ENCODE measurements around the gene SLC39A6. TPM values are rescaled to one million over a fixed set of nuclear protein-coding genes. Genes with fewer than 3 reads are reported as not detected.

Gene SLC39A6
- total RNA-seq, 3 donors from 2014 or later = 6.6 to 23.3 (median 10.3) TPM

GRCh38 chr18:36114738-36115137, 14.4 kb downstream of the SLC39A6 start:
- no peak for TF ChIP-seq CTCF (IDR thresholded peaks at IDR 0.05)
- no peaks in the 10 kb centered on the region for H3K9me3 ChIP-seq
- DNase-seq = no peak
- no peak for ATAC-seq
- H3K36me3 ChIP-seq (ENCODE audit: low read depth) = no peaks in the 10 kb centered on the region
- intact Hi-C loops (cut with DNase I, micrococcal nuclease) = no loop called here
- H3K4me3 ChIP-seq = no peak overlapping the region
- H3K4me1 ChIP-seq (ENCODE audit: low read depth) = no peaks in the 10 kb centered on the region

- Histone ChIP-seq H3K4me1 (ENCODE audit: low read depth) (no peaks in the 10 kb centered on the region), H3K36me3 (ENCODE audit: low read depth) (no peaks in the 10 kb centered on the region), H3K4me3 (no peak overlapping the region), H3K9me3 (no peaks in the 10 kb centered on the region)
- intact Hi-C loops (cut with DNase I, micrococcal nuclease) = no loop called here
- no peak for ATAC-seq
- no peak for DNase-seq
- TF ChIP-seq CTCF (IDR thresholded peaks at IDR 0.05) = no peak
These were observed 14.9 kb downstream of the SLC39A6 start for GRCh38 chr18:36114251-36114650.

- H3K4me3 ChIP-seq = no peak overlapping the region
- H3K4me1 ChIP-seq (ENCODE audit: low read depth) = no peaks in the 10 kb centered on the region
- DNase-seq (no peak), ATAC-seq (no peak)
- no peaks in the 10 kb centered on the region for H3K9me3 ChIP-seq
- TF ChIP-seq CTCF (IDR thresholded peaks at IDR 0.05) = no peak
- H3K36me3 ChIP-seq (ENCODE audit: low read depth) = no peaks in the 10 kb centered on the region
- intact Hi-C loops (cut with DNase I, micrococcal nuclease) = no loop called here
These were observed 16.8 kb downstream of the SLC39A6 start for GRCh38 chr18:36112302-36112701.

- no peaks in the 10 kb centered on the region for H3K36me3 ChIP-seq (ENCODE audit: low read depth)
- TF ChIP-seq CTCF (IDR thresholded peaks at IDR 0.05) = no peak
These were observed 19.4 kb downstream of the SLC39A6 start for GRCh38 chr18:36109737-36110136.

GRCh38 chr18:36108601-36109000, 20.5 kb downstream of the SLC39A6 start:
- no peak for TF ChIP-seq CTCF (IDR thresholded peaks at IDR 0.05)
- ATAC-seq (no peak), DNase-seq (no peak)
- intact Hi-C loops (cut with DNase I, micrococcal nuclease) = no loop called here
- Histone ChIP-seq H3K4me1 (ENCODE audit: low read depth) (no peaks in the 10 kb centered on the region), H3K36me3 (ENCODE audit: low read depth) (no peaks in the 10 kb centered on the region), H3K4me3 (no peak overlapping the region), H3K9me3 (no peaks in the 10 kb centered on the region)

More at GRCh38 chr18:36109737-36110136, 19.4 kb downstream of the SLC39A6 start:
- DNase-seq (no peak), ATAC-seq (no peak)
- no peaks in the 10 kb centered on the region for H3K9me3 ChIP-seq
- intact Hi-C loops (cut with DNase I, micrococcal nuclease) = no loop called here
- H3K4me1 ChIP-seq (ENCODE audit: low read depth) = no peaks in the 10 kb centered on the region
- H3K4me3 ChIP-seq = no peak overlapping the region

- Histone ChIP-seq H3K36me3 (ENCODE audit: low read depth) (no peaks in the 10 kb centered on the region), H3K4me3 (no peak overlapping the region), H3K4me1 (ENCODE audit: low read depth) (no peaks in the 10 kb centered on the region), H3K9me3 (no peaks in the 10 kb centered on the region)
- DNase-seq (no peak), ATAC-seq (no peak)
- TF ChIP-seq CTCF (IDR thresholded peaks at IDR 0.05) = no peak
- intact Hi-C loops (cut with DNase I, micrococcal nuclease) = no loop called here
These were observed 20.9 kb downstream of the SLC39A6 start for GRCh38 chr18:36108196-36108595.
